Spleen (tissue), 11 donors: Measurements from ENCODE around the gene ZC3H12D. TPM values are rescaled to one million over a fixed set of nuclear protein-coding genes. Genes with fewer than 3 reads are reported as not detected.

Experiments used
- DNase-seq: peaks from one replicate; pipeline ENCODE4 v3.0.0-alpha.2; 2020
- H3K27ac ChIP-seq, 8 donors: fragments of 200-600 bp; sonication (generic) in 7 of 8; 1 replicate in 4 of 8; 2 replicates in 4 of 8; pipeline versions ENCODE4 v1.5.0 to v1.8.0; 2016 to 2021; ENCODE audit warnings: inconsistent platforms in 4 of 8, mild to moderate bottlenecking in 4 of 8, moderate library complexity in 1 of 8
- H3K27me3 ChIP-seq, 7 donors: fragments of 200-600 bp; sonication (generic) in 6 of 7; replicated peaks in 1 of 7; 1 replicate in 4 of 7; 2 replicates in 3 of 7; pipeline versions ENCODE4 v1.5.0 to v1.8.0; 2016 to 2021; ENCODE audit warnings: inconsistent platforms in 3 of 7, mild to moderate bottlenecking in 1 of 7
- H3K36me3 ChIP-seq, 6 donors: fragments of 200-600 bp; sonication (generic) in 5 of 6; 1 replicate in 4 of 6; 2 replicates in 2 of 6; pipeline versions ENCODE4 v1.5.0 to v1.8.0; 2016 to 2021; ENCODE audit warnings: inconsistent platforms in 2 of 6
- H3K4me1 ChIP-seq, 6 donors: fragments of 200-600 bp; sonication (generic) in 5 of 6; 1 replicate in 3 of 6; 2 replicates in 3 of 6; pipeline versions ENCODE4 v1.5.0 to v1.8.0; 2016 to 2021; ENCODE audit warnings: inconsistent platforms in 3 of 6
- H3K4me3 ChIP-seq, 8 donors: fragments of 200-600 bp; sonication (generic) in 7 of 8; 1 replicate in 4 of 8; 2 replicates in 4 of 8; pipeline versions ENCODE4 v1.5.0 to v1.8.0; 2016 to 2021; ENCODE audit warnings: inconsistent platforms in 4 of 8, mild to moderate bottlenecking in 4 of 8, moderate library complexity in 2 of 8
- H3K9me3 ChIP-seq, 8 donors: fragments of 200-600 bp; sonication (generic) in 7 of 8; 1 replicate in 4 of 8; 2 replicates in 4 of 8; pipeline versions ENCODE4 v1.5.0 to v1.8.0; 2016 to 2021; ENCODE audit warnings: inconsistent platforms in 4 of 8
- CTCF ChIP-seq, 11 experiments: fragments of 200-600 bp in 7 of 11; fragments of 450-650 bp in 4 of 11; sonication (generic) in 4 of 11; IDR thresholded peaks in 8 of 11; conservative IDR thresholded peaks in 3 of 11; 1 replicate in 7 of 11; 2 replicates in 4 of 11; pipeline versions ENCODE4 v1.4.0 to v1.8.0; 2016 to 2021; ENCODE audit warnings: antibody characterized with exemption in 11 of 11, inconsistent platforms in 4 of 11, mild to moderate bottlenecking in 1 of 11
- POLR2A ChIP-seq, 3 donors: fragments of 450-650 bp; IDR thresholded peaks; one replicate each; pipeline ENCODE4 v1.5.1; 2017; ENCODE audit warnings: antibody characterized with exemption in 3 of 3, mild to moderate bottlenecking in 1 of 3
- POLR2AphosphoS5 ChIP-seq, 3 donors: sonication (generic); formaldehyde crosslinking; IDR thresholded peaks; one replicate each; pipeline ENCODE4 v1.5.1; 2017; ENCODE audit warnings: antibody characterized with exemption in 3 of 3
- WGBS, 5 donors: extraction: QIAGEN DNeasy Blood & Tissue Kit in 3 of 5; methylation state at CpG; one replicate each; pipeline versions ENCODE4 v1.1.5 to v1.1.7; 2013 to 2018; 5-methylcytosine and 5-hydroxymethylcytosine counted together
- intact Hi-C: fragments of 100-400 bp; cut with DNase I; formaldehyde crosslinking; loops from one replicate; pipeline ENCODE4 v1.15.0; 2023; ENCODE audit warnings: low total_unique reads
- polyA plus RNA-seq, 3 donors: library from polyadenylated mRNA; stranded (reverse); fragments of 200-250 nt; gene quantifications; one replicate each; pipeline ENCODE4 v1.2.1, GENCODE V29; 2013
- total RNA-seq, 7 donors: library from RNA; depleted of rRNA in 3 of 7; stranded (reverse); fragments of >200 nt in 3 of 7; fragmentation: NEBNext Ultra II Directional in 4 of 7; extraction: Animal tissue kit (Norgen Biotek cat#: 25700) in 4 of 7; gene quantifications; one replicate each; pipeline versions ENCODE4 v1.1.0 to v1.2.1, GENCODE V29; 2016 to 2021
- donor health status: healthy with polysubstance abuse.
- donor health status: DM: no; HTN: no; CAD: no; lungs with moderate emphysema.
- donor health status: DM: no; HTN: no; CAD: no.
- donor health status: Bipolar disorder and iron deficiency.
- donor health status: healthy.
- donor health status: DM: no; HTN: no; CAD: no.
- donor health status: DM: yes; HTN: yes; CAD: no.

ZC3H12D gene
- total and polyA plus RNA-seq, 10 donors: 15.2 to 38.4 (median 22.8) TPM

GRCh38 chr6:149457316-149457884 is 27.4 kb downstream of the ZC3H12D start:
- Histone ChIP-seq H3K9me3 (no peaks in the 10 kb centered on the region), H3K4me3 (no peak overlapping the region), H3K27me3 (no peaks in the 10 kb centered on the region), H3K27ac (peak overlapping the region in 1 of 8 donors; percentile 21), H3K4me1 (peaks cover 10 to 32% (median 22%) of the 10 kb centered on the region in 6 donors), H3K36me3 (peaks cover 0 to 96% (median 29%) of the 10 kb centered on the region in 6 donors)
- WGBS, 5 donors: 63 to 78% (median 75%) methylated on average over 7 of the region's 7 CpGs
- DNase-seq: peak; percentile 25
- intact Hi-C loops: no loop called here
- TF ChIP-seq POLR2A (IDR thresholded peaks at IDR 0.05): no peak

GRCh38 chr6:149456311-149457021 is 28.3 kb downstream of the ZC3H12D start:
- Histone ChIP-seq H3K27me3 (peaks cover 0 to 4% (median under 1%) of the 10 kb centered on the region in 7 donors), H3K4me3 (no peak overlapping the region), H3K27ac (no peak overlapping the region), H3K4me1 (peaks cover 15 to 40% (median 24%) of the 10 kb centered on the region in 6 donors), H3K9me3 (no peaks in the 10 kb centered on the region), H3K36me3 (peaks cover 0 to 96% (median 33%) of the 10 kb centered on the region in 6 donors)
- intact Hi-C loops: no loop called here
- 95 to 98% (median 96%) methylated on average over 25 to 49 of the region's 49 CpGs for WGBS, 5 donors
- DNase-seq: peak; percentile 74
- peak in 2 of 3 donors; percentile 19 to 51 for TF ChIP-seq POLR2AphosphoS5 (IDR thresholded peaks at IDR 0.05)
- no peak for TF ChIP-seq POLR2A (IDR thresholded peaks at IDR 0.05)

GRCh38 chr6:149455031-149455732 is 29.6 kb downstream of the ZC3H12D start:
- intact Hi-C loops: no loop called here
- H3K4me3 ChIP-seq: no peak overlapping the region
- peaks cover 0 to 96% (median 32%) of the 10 kb centered on the region in 6 donors for H3K36me3 ChIP-seq
- H3K9me3 ChIP-seq: no peaks in the 10 kb centered on the region
- WGBS, 5 donors: 85 to 92% (median 88%) methylated on average over 8 to 11 of the region's 11 CpGs
- peak; percentile 52 for DNase-seq
- H3K27ac ChIP-seq: peak overlapping the region in 4 of 8 donors; percentile 46 to 55 (median 50)
- TF ChIP-seq POLR2A (IDR thresholded peaks at IDR 0.05) (no peak), POLR2AphosphoS5 (IDR thresholded peaks at IDR 0.05) (no peak), CTCF (IDR thresholded peaks at IDR 0.05 in 8 of 11, conservative IDR thresholded peaks at IDR 0.05 in 3 of 11) (no peak)
- H3K4me1 ChIP-seq: peaks cover 15 to 53% (median 36%) of the 10 kb centered on the region in 6 donors
- peaks cover 0 to 17% (median 13%) of the 10 kb centered on the region in 7 donors for H3K27me3 ChIP-seq

DNA sequence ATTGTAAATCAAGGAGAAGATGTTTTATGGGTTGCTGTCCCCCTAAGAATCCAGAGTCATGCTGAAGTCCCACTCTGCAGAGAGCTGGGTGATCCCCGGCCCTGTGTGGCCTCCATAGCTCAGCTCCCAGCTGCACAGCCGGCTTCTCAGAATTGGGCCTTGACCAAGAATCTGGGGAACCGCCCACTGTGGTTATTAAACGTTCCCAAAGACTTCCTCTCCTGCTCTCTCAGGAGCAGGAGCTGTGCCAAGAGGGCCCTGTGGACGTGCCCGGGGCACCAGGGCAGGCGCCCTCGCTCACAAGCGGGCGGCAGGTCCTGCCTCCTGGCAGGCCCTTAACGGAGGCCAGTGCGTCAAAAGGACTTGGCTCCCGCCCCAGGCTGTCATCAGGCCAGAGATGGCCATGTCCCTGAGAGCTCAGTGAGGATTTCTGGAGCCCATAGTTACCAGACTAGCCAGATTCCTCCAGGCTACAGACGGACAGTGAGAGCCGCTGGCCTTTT is 30.4 kb downstream of the ZC3H12D start:
- no peak overlapping the region for H3K4me3 ChIP-seq
- TF ChIP-seq POLR2A (IDR thresholded peaks at IDR 0.05): no peak
- TF ChIP-seq POLR2AphosphoS5 (IDR thresholded peaks at IDR 0.05): peak; percentile 87 to 95 (median 90)
- H3K9me3 ChIP-seq: no peaks in the 10 kb centered on the region
- H3K4me1 ChIP-seq: peaks cover 15 to 56% (median 37%) of the 10 kb centered on the region in 6 donors
- DNase-seq: peak; percentile 90
- peaks cover 0 to 20% (median 14%) of the 10 kb centered on the region in 7 donors for H3K27me3 ChIP-seq
- H3K36me3 ChIP-seq: peaks cover 0 to 92% (median 27%) of the 10 kb centered on the region in 6 donors
- WGBS, 5 donors: 10 to 41% (median 30%) methylated on average over 4 to 15 of the region's 15 CpGs
- H3K27ac ChIP-seq: peak overlapping the region in 6 of 8 donors; percentile 33 to 55 (median 50)
- intact Hi-C loops: no loop called here

DNA sequence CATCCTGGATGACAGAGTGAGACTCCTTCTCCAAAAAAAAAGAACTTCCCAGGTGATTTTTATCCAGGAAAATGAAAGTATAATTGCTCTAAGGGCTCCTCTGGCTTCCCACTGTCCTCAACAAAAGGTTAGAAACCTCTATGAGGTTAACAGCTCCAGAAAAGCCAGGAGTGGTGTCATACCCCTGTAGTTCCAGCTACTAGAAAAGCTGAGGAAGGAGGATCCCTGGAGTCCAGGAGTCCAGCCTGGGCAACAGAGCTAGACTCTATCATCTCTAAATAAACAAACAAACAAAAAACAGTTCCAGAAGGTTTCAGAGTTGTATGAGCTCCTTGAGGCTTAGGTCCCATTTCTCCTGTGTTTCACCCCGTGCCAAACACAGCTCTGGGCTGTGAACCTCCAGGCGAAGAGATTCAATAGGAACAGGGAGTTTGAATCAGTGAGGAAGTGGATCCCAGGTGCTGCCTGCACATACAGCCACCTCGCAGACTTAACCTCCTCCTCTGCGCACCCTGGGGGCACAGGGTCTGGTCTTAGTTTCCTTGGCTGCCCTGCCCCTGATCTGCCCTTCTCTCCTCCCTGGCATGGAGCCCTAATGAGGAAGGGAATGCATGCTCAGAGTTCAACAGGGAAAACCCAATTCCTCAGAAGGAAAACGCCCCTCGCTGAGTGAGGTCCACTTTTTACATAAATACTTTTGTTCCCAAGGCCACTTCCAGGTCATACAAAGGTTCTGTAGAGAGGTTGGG is 31.0 kb downstream of the ZC3H12D start:
- 66 to 83% (median 73%) methylated on average over 6 of the region's 6 CpGs for whole genome bisulfite sequencing, 5 donors
- peaks cover 15 to 56% (median 37%) of the 10 kb centered on the region in 6 donors for H3K4me1 ChIP-seq
- H3K27ac ChIP-seq: peak overlapping the region in 6 of 8 donors; percentile 33 to 55 (median 50)
- intact Hi-C loops: no loop called here
- H3K4me3 ChIP-seq: no peak overlapping the region
- peaks cover 0 to 20% (median 14%) of the 10 kb centered on the region in 7 donors for H3K27me3 ChIP-seq
- H3K9me3 ChIP-seq: no peaks in the 10 kb centered on the region
- TF ChIP-seq POLR2AphosphoS5 (IDR thresholded peaks at IDR 0.05) (no peak), POLR2A (IDR thresholded peaks at IDR 0.05) (no peak), CTCF (IDR thresholded peaks at IDR 0.05 in 8 of 11, conservative IDR thresholded peaks at IDR 0.05 in 3 of 11) (no peak)
- DNase-seq: peak; percentile 46
- peaks cover 0 to 90% (median 24%) of the 10 kb centered on the region in 6 donors for H3K36me3 ChIP-seq
